ENCODE data around the gene CDCP1.
"Not testable (repeated sequence)": the region's sequence is repeated elsewhere in the genome, so short reads cannot be mapped to it uniquely, and the experiment has no call there.

The CDCP1 gene

DNA sequence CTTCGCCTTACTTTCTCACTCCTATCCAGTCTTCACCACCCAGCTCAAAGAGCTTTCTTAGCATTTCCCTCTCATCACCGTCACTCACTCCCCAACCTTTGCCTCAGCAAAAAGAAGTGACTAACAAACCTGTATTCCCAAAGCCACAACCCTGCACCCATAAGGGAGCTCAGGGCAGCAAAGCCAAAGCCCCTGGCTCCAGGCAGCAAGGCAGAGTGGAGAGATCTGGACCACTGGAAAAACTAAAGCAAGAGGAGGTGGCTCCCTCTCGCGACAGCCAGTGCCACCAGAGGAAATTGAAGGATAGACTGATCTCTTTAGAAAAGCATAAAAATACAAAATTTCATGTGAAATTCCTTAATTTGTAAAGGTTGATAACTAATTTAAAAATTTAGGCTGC, 25.1 kb upstream of the CDCP1 start:
- DNase-seq (ENCODE audit: low read depth), result no peak

- DNase-seq (ENCODE audit: low read depth), result no peak
Measured at GRCh38 chr3:45170096-45170495, 23.9 kb upstream of the CDCP1 start.

GRCh38 chr3:45169125-45169904, 23.1 kb upstream of the CDCP1 start:
- DNase-seq (ENCODE audit: low read depth), result no peak

GRCh38 chr3:45168451-45168850, 22.3 kb upstream of the CDCP1 start:
- DNase-seq (ENCODE audit: low read depth), result no peak

DNA sequence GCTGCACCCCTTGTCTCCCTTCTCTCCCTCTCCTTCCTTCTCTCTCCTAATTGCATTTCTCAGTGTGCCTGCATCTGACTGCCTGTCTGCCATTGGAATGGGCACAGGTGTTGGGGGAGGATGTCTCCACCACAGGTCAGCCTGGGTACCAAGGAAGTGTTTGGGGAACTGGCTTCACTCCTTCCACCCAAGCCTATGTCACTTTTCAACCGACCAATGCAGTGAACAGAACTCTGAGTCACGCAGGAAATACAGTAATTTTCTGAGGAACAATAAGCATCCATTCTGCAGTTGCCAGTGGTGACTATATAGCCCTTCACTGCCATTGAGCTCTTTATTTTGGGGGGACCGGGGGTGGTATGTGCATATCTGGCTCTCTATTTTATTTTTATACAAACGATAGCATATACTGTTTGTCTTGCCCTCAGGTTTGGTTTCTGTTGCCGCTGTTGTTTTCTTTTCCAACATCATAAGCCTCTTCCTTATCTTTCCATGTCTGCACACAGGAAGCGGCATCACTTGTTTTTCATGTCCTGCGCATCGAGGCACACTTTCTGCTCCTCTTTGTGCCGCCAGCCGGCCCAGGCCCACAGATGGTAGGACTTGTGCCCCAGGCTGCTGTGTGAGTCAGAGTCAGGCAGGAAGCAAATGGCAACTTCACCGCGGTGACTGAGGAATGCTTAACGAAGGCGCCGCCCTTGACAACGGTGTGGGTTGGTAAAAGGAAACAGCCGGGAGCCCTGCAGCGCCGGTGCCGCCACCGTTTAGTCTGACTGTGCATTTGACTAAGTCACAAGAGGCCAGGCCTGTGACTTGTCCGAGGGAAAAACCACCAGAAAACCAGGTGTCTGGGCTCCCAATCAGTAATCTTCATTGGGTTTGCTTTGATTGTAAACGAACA, 21.1 kb upstream of the CDCP1 start:
- peak; percentile 65 for DNase-seq (ENCODE audit: low read depth)

- no peak for DNase-seq (ENCODE audit: low read depth)
Measured at GRCh38 chr3:45166321-45166879, 20.2 kb upstream of the CDCP1 start.

GRCh38 chr3:45165497-45166283, 19.5 kb upstream of the CDCP1 start:
- DNase-seq (ENCODE audit: low read depth), result no peak

- DNase-seq (ENCODE audit: low read depth), result no peak
Measured at GRCh38 chr3:45164056-45164455, 17.9 kb upstream of the CDCP1 start.

GRCh38 chr3:45163481-45163880, 17.3 kb upstream of the CDCP1 start:
- DNase-seq (ENCODE audit: low read depth), result no peak

- no peak for DNase-seq (ENCODE audit: low read depth)
Measured at GRCh38 chr3:45154641-45155147, 8.5 kb upstream of the CDCP1 start.

GRCh38 chr3:45153658-45154437, 7.7 kb upstream of the CDCP1 start:
- DNase-seq (ENCODE audit: low read depth), result no peak

- DNase-seq (ENCODE audit: low read depth), result no peak
Measured at GRCh38 chr3:45152307-45152706, 6.1 kb upstream of the CDCP1 start.

DNA sequence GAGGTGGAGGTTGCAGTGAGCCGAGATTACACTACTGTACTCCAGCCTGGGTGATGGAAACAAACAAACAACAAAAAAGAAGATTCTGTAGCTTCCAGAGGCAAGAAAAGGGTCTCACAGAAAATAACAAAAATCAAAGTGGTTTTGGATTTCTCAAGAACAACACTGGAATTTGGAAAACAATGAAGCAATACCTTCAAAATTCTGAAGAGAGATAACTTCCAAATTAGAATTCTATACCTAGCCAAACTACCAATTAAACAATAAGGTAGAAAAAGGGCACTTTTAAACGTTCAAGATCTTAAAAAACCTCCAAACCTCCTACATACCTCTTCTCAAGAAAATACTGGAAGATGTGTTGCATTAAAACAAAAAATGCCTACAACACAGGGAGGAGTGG, 4.9 kb upstream of the CDCP1 start:
- DNase-seq (ENCODE audit: low read depth), result no peak

- DNase-seq (ENCODE audit: low read depth), result no peak
Measured at GRCh38 chr3:45148921-45149320, 2.7 kb upstream of the CDCP1 start.

DNA sequence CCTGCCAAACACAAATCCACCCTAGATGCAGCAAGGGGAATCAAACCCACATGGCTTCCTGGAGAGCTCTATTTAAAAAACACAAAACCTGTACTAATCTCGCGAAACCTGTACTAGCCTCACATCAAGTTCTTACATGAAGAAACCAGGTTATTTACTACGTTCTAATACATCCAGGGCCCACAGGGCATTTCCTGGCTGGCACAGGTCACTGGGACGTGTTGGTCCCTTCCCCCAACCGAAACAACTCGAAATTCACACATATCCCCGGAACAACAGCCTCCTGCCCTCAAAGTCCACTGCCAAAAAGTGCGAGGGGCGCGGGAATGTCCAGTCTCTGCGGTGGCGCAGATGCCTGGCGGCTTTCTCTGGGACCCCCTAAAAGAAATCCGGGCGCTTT, 955 bp downstream of the CDCP1 start:
- DNase-seq (ENCODE audit: low read depth), result no peak

DNA sequence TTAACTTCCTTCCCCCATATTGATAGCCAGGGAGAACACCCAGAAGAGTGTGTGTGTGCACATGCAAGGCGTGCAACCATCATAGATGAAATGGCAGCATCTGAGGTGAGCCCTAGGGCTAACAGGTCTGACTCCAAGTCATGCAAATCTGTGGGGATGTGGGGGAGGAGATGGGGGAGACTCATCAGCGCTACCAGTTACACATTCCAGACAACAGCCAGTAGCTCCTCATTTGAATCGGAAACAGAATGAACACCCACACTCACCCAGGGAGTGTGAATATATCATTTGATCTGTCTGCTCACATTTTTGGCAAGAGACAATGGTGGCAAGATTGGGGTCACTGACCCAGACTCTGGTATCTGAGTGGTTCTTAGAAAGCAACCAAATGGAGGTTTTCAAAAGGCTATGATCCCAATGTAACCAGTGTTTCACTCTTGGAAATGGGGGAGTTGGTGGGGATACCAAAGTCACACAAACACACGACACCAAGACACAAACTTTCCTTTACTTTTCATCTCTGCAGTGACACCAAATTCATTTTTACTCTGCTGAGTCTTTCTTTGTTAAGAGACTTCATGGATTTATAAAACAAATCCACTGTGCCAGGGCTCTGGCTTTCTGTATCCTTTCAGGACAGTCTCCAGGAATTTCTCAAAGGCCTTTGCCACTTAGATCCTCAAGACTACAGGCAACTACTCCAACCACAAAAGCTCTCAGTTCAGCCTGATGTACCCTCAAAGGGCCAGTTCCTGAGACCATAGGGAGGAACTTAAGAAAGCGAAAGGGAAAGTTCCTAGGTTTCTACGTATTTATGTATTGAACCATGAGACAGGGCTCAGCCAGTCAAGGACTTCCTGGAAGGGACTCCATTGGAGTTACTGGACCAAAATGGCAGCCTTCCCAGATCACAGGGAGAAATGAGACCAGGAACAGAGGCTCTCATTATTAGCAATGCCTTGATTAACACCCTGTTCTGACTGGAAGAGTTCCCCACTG, 2.2 kb downstream of the CDCP1 start:
- no peak for DNase-seq (ENCODE audit: low read depth)

GRCh38 chr3:45140770-45141155, 5.4 kb downstream of the CDCP1 start:
- DNase-seq (ENCODE audit: low read depth), result not testable (repeated sequence)

GRCh38 chr3:45140141-45140769, 5.9 kb downstream of the CDCP1 start:
- DNase-seq (ENCODE audit: low read depth), result no peak

DNA sequence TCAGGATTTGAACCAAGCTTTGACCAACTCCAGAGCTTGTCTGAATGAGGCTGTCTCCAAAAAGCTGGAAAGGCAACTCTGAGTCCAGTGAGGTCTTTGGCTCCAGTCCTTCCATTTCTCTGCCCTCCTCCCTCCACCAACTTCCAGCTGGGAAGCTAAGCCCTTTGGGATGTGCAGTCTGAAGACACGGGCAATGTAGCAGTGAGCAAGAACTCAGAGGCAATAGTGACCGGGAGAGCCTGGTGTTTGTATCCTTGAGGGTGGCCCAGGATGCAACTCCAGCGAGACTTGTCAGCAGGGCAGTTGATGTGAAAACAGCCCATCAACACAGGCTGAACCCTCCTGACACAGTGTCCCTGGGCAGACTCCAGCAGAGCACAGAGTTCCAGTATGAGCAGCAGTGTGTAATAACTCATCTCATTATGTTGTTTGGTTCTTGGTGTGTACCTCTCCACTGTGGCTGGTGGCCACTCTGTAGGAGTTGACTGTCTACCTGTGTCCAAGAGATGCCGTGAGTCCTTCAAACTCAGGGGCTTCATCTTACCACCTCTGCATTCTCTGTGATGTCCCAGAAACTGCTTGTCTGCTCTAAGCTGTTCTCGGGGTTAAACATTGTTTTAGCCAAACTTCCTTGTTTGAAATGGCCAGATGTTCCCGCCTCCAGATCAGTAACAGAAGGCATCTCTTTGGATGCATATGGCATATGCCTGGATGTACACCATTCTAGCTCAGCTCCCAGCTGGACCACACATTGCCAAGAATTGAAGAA, 6.6 kb downstream of the CDCP1 start:
- no peak for DNase-seq (ENCODE audit: low read depth)
